HEK293 (cell line): ENCODE results near the gene BRD3OS.

Source experiments
- CTCF ChIA-PET: fragments of 350-600 bp; formaldehyde crosslinking; extraction: SDS; loops from one replicate; lab custom pipeline; 2021; ENCODE audit warnings: antibody characterized with exemption; lab: Yijun Ruan, JAX
- POLR2A ChIA-PET: fragments of 300-600 bp; formaldehyde crosslinking; extraction: SDS; loops from one replicate; lab custom pipeline; 2020; ENCODE audit warnings: antibody characterized with exemption, inconsistent platforms; lab: Yijun Ruan, JAX
- H3K27ac ChIP-seq: fragments of 200-500 bp; sonication (Bioruptor generic); 2 replicates; pipeline ENCODE4 v1.5.1; 2014; ENCODE audit warnings: low read depth, low read length, control low read depth, inconsistent platforms; ENCODE audit errors: extremely low read depth
- H3K36me3 ChIP-seq, 2 experiments: fragments of 200-500 bp in 1 of 2; sonication (Bioruptor generic) in 1 of 2; 1 replicate in 1 of 2; 2 replicates in 1 of 2; pipeline ENCODE4 v1.5.1; 2014 to 2017; ENCODE audit warnings: inconsistent platforms in 2 of 2, low read length in 2 of 2; ENCODE audit not compliant: control insufficient read depth in 2 of 2, insufficient read depth in 1 of 2
- H3K4me1 ChIP-seq: fragments of 200-500 bp; sonication (Bioruptor generic); 2 replicates; pipeline ENCODE4 v1.5.1; 2014; ENCODE audit warnings: mild to moderate bottlenecking, low read length, inconsistent platforms; ENCODE audit not compliant: control insufficient read depth, insufficient read depth
- H3K4me3 ChIP-seq: 2 replicates; pipeline ENCODE4 v1.5.1; 2011; ENCODE audit warnings: low read depth, mild to moderate bottlenecking, control low read depth, low read length, moderate library complexity
- H3K9me3 ChIP-seq: fragments of 200-500 bp; sonication (Bioruptor generic); 2 replicates; pipeline ENCODE4 v1.5.1; 2014; ENCODE audit warnings: low read depth, low read length, inconsistent platforms; ENCODE audit not compliant: control insufficient read depth, insufficient read depth
- ATF2 ChIP-seq: fragments of 450-650 bp; formaldehyde crosslinking; IDR thresholded peaks from 2 replicates; pipeline ENCODE4 v1.5.1; 2016; ENCODE audit warnings: missing biosample characterization, missing genetic modification characterization, low read depth
- PBX3 ChIP-seq: sonication (generic); formaldehyde crosslinking; IDR thresholded peaks from 2 replicates; pipeline ENCODE4 v1.8.1; 2022; ENCODE audit warnings: mild to moderate bottlenecking, moderate library complexity, missing genetic modification reagents
- SCRT1 ChIP-seq: fragments of 450-650 bp; formaldehyde crosslinking; IDR thresholded peaks from 2 replicates; pipeline ENCODE4 v1.5.1; 2016; ENCODE audit warnings: missing biosample characterization, missing genetic modification characterization, borderline replicate concordance
- SP3 ChIP-seq: fragments of 450-650 bp; formaldehyde crosslinking; IDR thresholded peaks from 2 replicates; pipeline ENCODE4 v1.5.1; 2016; ENCODE audit warnings: missing biosample characterization, missing genetic modification characterization
- TCF7L2 ChIP-seq: IDR thresholded peaks from 2 replicates; pipeline ENCODE4 v1.6.1; 2011; ENCODE audit warnings: low read depth, mild to moderate bottlenecking, inconsistent platforms, low read length, moderate library complexity, borderline replicate concordance
- ZFP37 ChIP-seq: fragments of 450-650 bp; formaldehyde crosslinking; IDR thresholded peaks from 2 replicates; pipeline ENCODE4 v1.5.1; 2016; ENCODE audit warnings: missing biosample characterization, missing genetic modification characterization
- ZNF211 ChIP-seq: fragments of 450-650 bp; formaldehyde crosslinking; IDR thresholded peaks from 2 replicates; pipeline ENCODE4 v1.5.1; 2016; ENCODE audit warnings: low read depth, missing biosample characterization, missing genetic modification characterization
- ZNF221 ChIP-seq: fragments of 450-650 bp; formaldehyde crosslinking; IDR thresholded peaks from 2 replicates; pipeline ENCODE4 v1.5.1; 2017; ENCODE audit warnings: missing biosample characterization, missing genetic modification characterization, borderline replicate concordance
- ZNF324 ChIP-seq: fragments of 450-650 bp; formaldehyde crosslinking; IDR thresholded peaks from 2 replicates; pipeline ENCODE4 v1.5.1; 2016; ENCODE audit warnings: missing biosample characterization, missing genetic modification characterization
- ZNF600 ChIP-seq: fragments of 450-650 bp; formaldehyde crosslinking; IDR thresholded peaks from 2 replicates; pipeline ENCODE4 v1.5.1; 2016; ENCODE audit warnings: missing biosample characterization, missing genetic modification characterization
- ZNF626 ChIP-seq: fragments of 450-650 bp; sonication (Bioruptor Pico); formaldehyde crosslinking; IDR thresholded peaks from 2 replicates; pipeline ENCODE4 v1.5.1; 2018; ENCODE audit warnings: missing biosample characterization, missing genetic modification characterization, inconsistent platforms
- ZNF677 ChIP-seq: fragments of 450-650 bp; IDR thresholded peaks from 2 replicates; pipeline ENCODE4 v1.5.0; 2018; ENCODE audit warnings: missing biosample characterization, mild to moderate bottlenecking, missing genetic modification characterization, moderate library complexity
- ZNF791 ChIP-seq: fragments of 450-650 bp; formaldehyde crosslinking; IDR thresholded peaks from 2 replicates; pipeline ENCODE4 v1.5.1; 2016; ENCODE audit warnings: missing biosample characterization, missing genetic modification characterization
- ZXDB ChIP-seq: fragments of 450-650 bp; formaldehyde crosslinking; IDR thresholded peaks from 2 replicates; pipeline ENCODE4 v1.5.1; 2016; ENCODE audit warnings: missing biosample characterization, missing genetic modification characterization
- TF ChIP-seq, protein P1 (sequence below): fragments of 450-650 bp; IDR thresholded peaks from 2 replicates; pipeline ENCODE4 v1.5.1; 2018; ENCODE audit warnings: missing biosample characterization, missing genetic modification characterization
- TF ChIP-seq, protein P2 (sequence below): fragments of 450-650 bp; formaldehyde crosslinking; IDR thresholded peaks from 2 replicates; pipeline ENCODE4 v1.5.1; 2016; ENCODE audit warnings: missing biosample characterization, missing genetic modification characterization

The BRD3OS gene

GRCh38 chr9:134007571-134007970 is 17.7 kb upstream of the BRD3OS start:
- H3K4me3 ChIP-seq = no peak overlapping the region
- ChIA-PET CTCF (interaction anchor here (1.0 to 1.4 kb wide), 2 partner anchors 13 to 264 kb away, joined by 3 to 5 read pairs; no protein-coding TSS in a partner anchor), POLR2A (interaction anchor here (1.4 kb wide), 1 partner anchor 15 kb away, joined by 3 read pairs; no protein-coding TSS in a partner anchor)
- H3K4me1 ChIP-seq = no peaks in the 10 kb centered on the region
- H3K27ac ChIP-seq = no peak overlapping the region
- H3K9me3 ChIP-seq = no peaks in the 10 kb centered on the region
- no peaks in the 10 kb centered on the region for H3K36me3 ChIP-seq
- no peak for TF ChIP-seq PBX3 (CRISPR knock-in tag)
- TF ChIP-seq ZNF211 (tag by site-specific recombination) = no peak
- no peak for TF ChIP-seq SCRT1
- TF ChIP-seq ZNF791 (tag by site-specific recombination) = no peak
- TF ChIP-seq ZNF626 (tag by site-specific recombination) = no peak
- TF ChIP-seq ZNF324 (tag by site-specific recombination) = no peak
- no peak for TF ChIP-seq ATF2 (tag by site-specific recombination)
- no peak for TF ChIP-seq ZNF221 (tag by site-specific recombination)
- TF ChIP-seq, protein P1, sequence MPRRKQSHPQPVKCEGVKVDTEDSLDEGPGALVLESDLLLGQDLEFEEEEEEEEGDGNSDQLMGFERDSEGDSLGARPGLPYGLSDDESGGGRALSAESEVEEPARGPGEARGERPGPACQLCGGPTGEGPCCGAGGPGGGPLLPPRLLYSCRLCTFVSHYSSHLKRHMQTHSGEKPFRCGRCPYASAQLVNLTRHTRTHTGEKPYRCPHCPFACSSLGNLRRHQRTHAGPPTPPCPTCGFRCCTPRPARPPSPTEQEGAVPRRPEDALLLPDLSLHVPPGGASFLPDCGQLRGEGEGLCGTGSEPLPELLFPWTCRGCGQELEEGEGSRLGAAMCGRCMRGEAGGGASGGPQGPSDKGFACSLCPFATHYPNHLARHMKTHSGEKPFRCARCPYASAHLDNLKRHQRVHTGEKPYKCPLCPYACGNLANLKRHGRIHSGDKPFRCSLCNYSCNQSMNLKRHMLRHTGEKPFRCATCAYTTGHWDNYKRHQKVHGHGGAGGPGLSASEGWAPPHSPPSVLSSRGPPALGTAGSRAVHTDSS = no peak
- TF ChIP-seq ZNF677 = no peak

- H3K4me3 ChIP-seq = no peak overlapping the region
- H3K36me3 ChIP-seq = no peaks in the 10 kb centered on the region
- H3K4me1 ChIP-seq = no peaks in the 10 kb centered on the region
- no peak overlapping the region for H3K27ac ChIP-seq
- ChIA-PET CTCF (interaction anchor here (0.6 to 1.5 kb wide), 4 partner anchors 15 to 1108 kb away, joined by 3 to 11 read pairs (median 4); no protein-coding TSS in a partner anchor), POLR2A (no interaction called here)
- H3K9me3 ChIP-seq = no peaks in the 10 kb centered on the region
- TF ChIP-seq ZNF600 (tag by site-specific recombination) = no peak
- no peak for TF ChIP-seq ZXDB (tag by site-specific recombination)
- TF ChIP-seq ZNF791 (tag by site-specific recombination) = no peak
- no peak for TF ChIP-seq ZFP37 (tag by site-specific recombination)
- TF ChIP-seq TCF7L2 = no peak
- TF ChIP-seq, protein P2, sequence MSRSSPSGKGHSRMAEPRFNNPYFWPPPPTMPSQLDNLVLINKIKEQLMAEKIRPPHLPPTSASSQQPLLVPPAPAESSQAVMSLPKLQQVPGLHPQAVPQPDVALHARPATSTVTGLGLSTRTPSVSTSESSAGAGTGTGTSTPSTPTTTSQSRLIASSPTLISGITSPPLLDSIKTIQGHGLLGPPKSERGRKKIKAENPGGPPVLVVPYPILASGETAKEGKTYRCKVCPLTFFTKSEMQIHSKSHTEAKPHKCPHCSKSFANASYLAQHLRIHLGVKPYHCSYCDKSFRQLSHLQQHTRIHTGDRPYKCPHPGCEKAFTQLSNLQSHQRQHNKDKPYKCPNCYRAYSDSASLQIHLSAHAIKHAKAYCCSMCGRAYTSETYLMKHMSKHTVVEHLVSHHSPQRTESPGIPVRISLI (tag by site-specific recombination) = no peak
- TF ChIP-seq, all 188 proteins: peak for 0
These were observed 14.7 kb upstream of the BRD3OS start for GRCh38 chr9:134010310-134011173.

- Histone ChIP-seq H3K9me3 (no peaks in the 10 kb centered on the region), H3K4me1 (no peaks in the 10 kb centered on the region), H3K4me3 (no peak overlapping the region), H3K36me3 (no peaks in the 10 kb centered on the region), H3K27ac (no peak overlapping the region)
- POLR2A ChIA-PET = no interaction called here
- CTCF ChIA-PET = interaction anchor here (0.8 kb wide), 1 partner anchor 219 kb away, joined by 3 read pairs; no protein-coding TSS in a partner anchor
- no peak for TF ChIP-seq SP3 (tag by site-specific recombination)
These were observed 13.9 kb upstream of the BRD3OS start for GRCh38 chr9:134011401-134011800.
